Measurements from ENCODE around the gene MRPL32.
"Not testable (repeated sequence)": the region's sequence is repeated elsewhere in the genome, so short reads cannot be mapped to it uniquely, and the experiment has no call there.

MRPL32 gene

GRCh38 chr7:42931834-42932651 lies at the start of gene MRPL32, which contains the start of gene PSMA2:
Gene MRPL32 (plus strand): TSS chr7:42932376. CDS start chr7:42932387, 11 bp downstream.
Gene PSMA2 (minus strand): TSS chr7:42932174. CDS start chr7:42932158, 16 bp downstream.
- peak; percentile 92 to 93 for DNase-seq

- no peak for DNase-seq
These were observed 48.2 kb upstream of the MRPL32 start for GRCh38 chr7:42883950-42884349.

GRCh38 chr7:42885183-42885582 lies 47.0 kb upstream of the MRPL32 start:
- not testable (repeated sequence) for DNase-seq

GRCh38 chr7:42886129-42886528 lies 46.0 kb upstream of the MRPL32 start:
- no peak for DNase-seq

- DNase-seq: no peak
These were observed 45.2 kb upstream of the MRPL32 start for GRCh38 chr7:42886893-42887505.

- DNase-seq: no peak
These were observed 38.6 kb upstream of the MRPL32 start for GRCh38 chr7:42893346-42894240.

- DNase-seq: no peak
These were observed 31.3 kb upstream of the MRPL32 start for GRCh38 chr7:42900842-42901241.

GRCh38 chr7:42902331-42902730 lies 29.8 kb upstream of the MRPL32 start:
- no peak for DNase-seq

- DNase-seq: no peak
These were observed 26.0 kb upstream of the MRPL32 start for GRCh38 chr7:42906181-42906580.

GRCh38 chr7:42907316-42907715 lies 24.9 kb upstream of the MRPL32 start:
- no peak for DNase-seq

GRCh38 chr7:42910306-42910705 lies 21.9 kb upstream of the MRPL32 start:
- DNase-seq: no peak

GRCh38 chr7:42911454-42912447 lies 20.4 kb upstream of the MRPL32 start, which contains the start of gene C7orf25:
Gene C7orf25 (minus strand): TSS chr7:42912070. CDS start chr7:42910900, 1,170 bp downstream.
- peak; percentile 95 to 96 for DNase-seq

GRCh38 chr7:42913591-42913990 lies 18.6 kb upstream of the MRPL32 start:
- DNase-seq: no peak

- DNase-seq: no peak
These were observed 18.2 kb upstream of the MRPL32 start for GRCh38 chr7:42914009-42914408.

- no peak for DNase-seq
These were observed 17.6 kb upstream of the MRPL32 start for GRCh38 chr7:42914421-42915045.

GRCh38 chr7:42915356-42915755 lies 16.8 kb upstream of the MRPL32 start:
- DNase-seq: no peak

- no peak for DNase-seq
These were observed 10.0 kb upstream of the MRPL32 start for GRCh38 chr7:42922017-42922753.

GRCh38 chr7:42924223-42924838 lies 7.8 kb upstream of the MRPL32 start:
- no peak for DNase-seq

- no peak for DNase-seq
These were observed 6.5 kb upstream of the MRPL32 start for GRCh38 chr7:42925630-42926029.

- DNase-seq: no peak
These were observed 6.0 kb upstream of the MRPL32 start for GRCh38 chr7:42926204-42926603.
